GM18508 (cell line): ENCODE measurements around the gene ANO10.

Source experiments
- ATAC-seq: cut with Tn5 transposase; IDR thresholded peaks from one replicate; pipeline ENCODE4 v1.9.1; 2021; ENCODE audit warnings: moderate number of reproducible peaks; ENCODE audit not compliant: insufficient read depth, unreplicated experiment

The ANO10 gene

GRCh38 chr3:43435706-43436105 is 186.1 kb downstream of the ANO10 start:
- ATAC-seq, result no peak

- ATAC-seq, result no peak
These were observed 187.4 kb downstream of the ANO10 start for GRCh38 chr3:43434431-43434830.

DNA sequence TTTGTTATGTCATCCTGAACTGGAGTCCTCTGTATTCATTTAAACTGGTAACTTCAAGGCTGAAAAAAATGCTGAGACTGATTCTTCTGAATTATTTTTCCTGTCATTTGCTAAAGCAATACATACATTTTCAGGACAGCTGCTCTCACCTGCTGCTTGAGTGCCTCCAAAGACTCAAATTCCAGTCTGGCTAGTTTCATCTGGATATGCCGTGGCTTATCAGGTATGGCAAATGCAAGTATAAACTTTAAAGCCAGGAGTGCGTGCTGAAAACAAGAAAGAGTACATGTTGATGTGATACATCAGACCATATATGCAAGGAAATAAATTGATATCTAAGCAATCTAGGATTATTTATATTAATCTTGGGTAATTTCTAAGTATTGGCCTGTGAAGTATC is 189.3 kb downstream of the ANO10 start:
- ATAC-seq, result no peak

GRCh38 chr3:43426388-43426787 is 195.4 kb downstream of the ANO10 start:
- ATAC-seq, result no peak

- ATAC-seq, result no peak
These were observed 196.0 kb downstream of the ANO10 start for GRCh38 chr3:43425829-43426228.

DNA sequence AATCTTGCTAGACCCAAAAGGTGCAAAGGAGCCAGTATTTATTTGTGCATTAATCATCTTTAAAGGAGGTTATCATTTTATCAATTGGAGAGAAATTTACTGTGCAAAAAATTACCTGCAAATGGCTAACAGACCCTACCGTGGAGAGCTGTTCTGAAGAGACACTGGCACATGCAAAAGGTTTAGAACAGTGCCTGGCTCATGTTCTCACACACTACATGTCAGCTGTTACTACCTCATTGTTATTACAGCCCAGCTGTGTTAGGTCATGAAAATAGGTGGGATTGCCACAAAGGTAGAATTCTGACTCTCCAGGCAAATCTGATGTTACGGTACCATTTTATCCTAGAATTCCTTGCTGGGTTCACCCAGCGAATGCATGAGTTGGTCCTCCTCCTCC is 198.2 kb downstream of the ANO10 start:
- ATAC-seq, result no peak

GRCh38 chr3:43423142-43423541 is 198.7 kb downstream of the ANO10 start:
- ATAC-seq, result no peak

GRCh38 chr3:43418601-43419272 is 203.1 kb downstream of the ANO10 start:
- no peak for ATAC-seq

DNA sequence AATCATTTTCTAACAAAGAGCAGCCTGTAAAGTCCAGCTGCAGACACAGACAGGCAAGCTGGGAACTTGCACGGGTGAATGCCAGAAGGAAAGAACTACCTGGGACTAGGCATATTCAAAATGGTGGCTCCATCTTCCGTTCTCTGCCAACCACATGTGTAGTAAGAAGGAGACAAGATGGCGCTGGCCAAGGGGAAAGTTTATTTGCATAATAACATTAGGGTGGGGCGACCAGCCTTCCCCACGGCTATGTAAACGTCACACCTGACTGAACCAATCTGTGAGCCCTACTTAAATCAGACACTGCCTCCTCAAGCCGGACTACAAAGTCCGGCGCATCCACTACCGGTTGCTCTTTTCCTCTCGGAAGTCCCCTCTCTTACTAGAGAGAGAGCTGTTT is 204.7 kb downstream of the ANO10 start:
- ATAC-seq, result no peak

DNA sequence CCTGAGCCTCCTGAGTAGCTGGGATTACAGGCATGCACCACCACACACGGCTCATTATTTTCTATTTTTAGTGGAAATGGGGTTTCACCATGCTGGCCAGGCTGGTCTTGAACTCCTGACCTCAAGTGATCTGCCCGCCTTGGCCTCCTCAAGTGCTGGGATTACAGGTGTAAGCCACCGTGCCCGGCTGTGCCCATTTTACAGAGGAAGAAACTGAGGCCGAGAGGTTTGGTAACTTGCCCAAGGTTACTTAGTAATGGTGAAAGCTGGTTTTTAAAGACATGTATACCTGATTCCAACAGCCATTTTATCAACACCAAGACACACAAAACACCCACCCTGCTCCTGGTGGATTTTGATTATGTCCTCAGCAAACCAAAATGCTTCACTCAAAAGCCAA is 206.7 kb downstream of the ANO10 start:
- ATAC-seq, result no peak

- no peak for ATAC-seq
These were observed 208.0 kb downstream of the ANO10 start for GRCh38 chr3:43413676-43414368.

- ATAC-seq, result no peak
These were observed 210.4 kb downstream of the ANO10 start for GRCh38 chr3:43411429-43411828.

- no peak for ATAC-seq
These were observed 211.2 kb downstream of the ANO10 start for GRCh38 chr3:43410592-43410991.

DNA sequence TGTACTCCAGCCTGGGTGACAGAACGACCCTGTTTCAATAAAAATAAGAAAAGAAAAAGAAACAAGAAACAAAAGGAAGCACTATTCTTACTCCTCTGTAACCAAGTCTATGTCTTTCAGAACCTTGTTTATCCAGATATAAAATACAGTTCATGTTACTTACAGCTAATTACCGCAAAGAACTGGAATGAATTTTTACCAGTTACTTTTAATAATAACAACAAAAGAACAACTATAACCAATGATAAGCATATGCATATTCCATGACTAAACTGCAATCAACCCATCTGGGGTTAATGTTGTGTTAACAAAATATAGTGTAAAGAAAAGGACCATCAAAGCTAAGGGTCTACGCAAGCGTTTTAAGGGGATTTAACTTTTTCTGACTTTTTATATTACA is 212.3 kb downstream of the ANO10 start:
- ATAC-seq, result no peak

- ATAC-seq, result no peak
These were observed 215.2 kb downstream of the ANO10 start for GRCh38 chr3:43406643-43407023.

DNA sequence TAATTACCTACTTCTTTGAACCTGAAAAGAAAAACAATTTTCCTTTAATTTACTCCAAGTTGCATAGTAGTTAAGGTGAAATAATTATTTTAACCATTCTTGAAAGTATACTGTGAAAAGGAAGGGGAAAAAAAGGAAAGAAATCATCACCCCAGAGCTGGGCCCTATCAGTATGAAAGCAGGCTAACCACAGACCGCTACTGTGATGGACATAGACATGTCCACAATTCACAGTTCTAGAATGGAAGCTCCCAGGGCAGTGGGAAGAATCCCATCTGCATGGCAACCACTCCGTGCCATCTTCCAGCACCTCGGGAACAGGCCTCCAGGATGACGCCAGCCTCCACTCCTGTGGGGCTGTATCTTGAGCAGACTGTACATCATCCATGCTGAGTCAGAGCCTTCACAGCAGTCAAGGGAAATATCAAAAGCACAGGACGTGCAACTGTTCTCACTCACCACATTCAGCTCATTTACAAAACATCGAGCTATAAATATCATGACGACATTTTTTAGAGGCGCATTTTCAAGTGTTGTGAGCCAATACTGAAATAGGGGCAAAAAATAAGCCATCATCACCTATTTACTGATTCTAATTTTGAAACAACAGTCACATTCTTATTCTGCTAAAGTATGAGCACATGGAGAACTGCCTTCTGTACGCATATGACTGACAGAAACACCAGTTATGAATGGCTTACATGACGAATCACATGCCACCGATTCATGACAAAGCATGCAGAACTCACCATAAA is 215.7 kb downstream of the ANO10 start:
- ATAC-seq, result no peak

DNA sequence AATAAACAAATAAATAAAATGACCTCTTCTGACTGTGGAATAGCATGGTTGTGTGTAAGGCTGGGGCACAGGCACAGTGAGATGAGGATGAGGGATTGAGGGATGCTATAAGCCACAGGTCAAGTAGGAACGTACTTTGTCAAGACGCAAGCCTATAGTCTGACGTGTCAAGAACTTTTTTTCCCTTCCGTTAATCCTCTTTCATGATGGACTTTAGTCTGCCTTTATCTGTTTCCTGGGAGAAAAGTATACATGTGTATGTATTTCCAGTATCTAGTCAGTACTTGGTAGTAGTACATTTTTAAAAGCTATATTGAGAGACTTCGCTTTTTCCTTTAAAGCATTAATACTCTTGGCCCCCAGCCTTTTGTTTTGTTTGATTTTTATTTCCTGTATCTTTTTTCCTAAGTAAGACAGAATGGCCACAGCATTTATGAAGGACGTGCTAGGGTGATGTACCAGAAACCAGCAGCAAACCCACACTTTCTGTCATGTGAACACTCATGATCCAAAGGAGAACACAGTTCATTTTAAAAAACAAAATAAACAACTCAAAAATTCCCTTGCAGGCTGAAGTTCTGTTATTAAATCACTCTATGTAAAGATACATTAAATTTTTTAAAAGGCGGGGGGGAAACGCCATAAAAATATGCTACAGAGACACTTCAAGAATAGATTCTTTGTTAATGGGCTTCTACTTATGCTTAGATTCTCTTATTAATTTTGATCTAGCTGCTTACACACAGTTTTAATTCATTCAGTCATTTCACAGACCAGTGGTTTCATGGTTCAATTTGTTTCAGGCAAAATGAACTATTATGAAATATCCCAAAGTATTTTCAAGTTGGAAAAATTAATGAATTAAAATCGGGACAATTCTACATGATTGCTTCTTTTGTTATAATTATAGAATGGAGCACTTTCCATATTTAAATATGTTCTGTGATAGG is 220.8 kb downstream of the ANO10 start:
- ATAC-seq, result no peak

DNA sequence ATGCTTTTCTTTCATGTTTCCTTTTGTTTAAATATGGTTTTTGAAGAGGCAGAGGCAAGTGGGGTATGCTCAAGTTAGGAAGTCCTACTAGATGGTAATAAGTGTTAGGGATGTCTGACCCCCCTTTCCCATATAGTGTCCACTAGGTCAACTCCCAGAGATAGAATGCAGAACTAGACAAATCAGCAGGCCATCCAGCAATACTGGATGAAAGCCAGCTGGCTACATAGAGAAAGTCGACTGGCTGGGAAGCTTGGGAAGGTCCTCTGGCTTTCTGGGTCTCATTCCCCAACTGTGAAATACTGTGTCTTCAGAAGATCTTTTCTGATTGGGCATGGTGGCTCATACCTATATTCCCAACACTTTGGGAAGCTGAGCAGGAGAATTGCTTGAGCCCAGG is 221.6 kb downstream of the ANO10 start:
- ATAC-seq, result no peak

DNA sequence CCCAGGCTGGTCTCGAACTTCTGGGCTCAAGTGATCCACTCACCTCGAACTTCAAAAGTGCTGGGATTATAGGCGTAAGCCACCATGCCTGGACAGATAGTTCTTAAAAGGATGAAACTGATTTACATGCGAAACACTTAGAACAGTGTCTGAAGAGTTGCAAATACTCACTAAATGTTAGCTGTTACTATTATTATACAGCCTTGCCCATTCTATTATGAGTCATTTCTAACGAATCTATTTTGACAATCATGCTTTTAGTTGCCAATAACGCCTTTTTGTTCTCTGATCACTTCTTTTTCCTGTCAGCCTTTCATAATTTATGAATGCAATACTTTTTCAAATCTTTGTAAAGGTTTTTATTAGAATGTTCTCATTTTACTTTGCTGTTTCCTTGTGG is 222.8 kb downstream of the ANO10 start:
- no peak for ATAC-seq

DNA sequence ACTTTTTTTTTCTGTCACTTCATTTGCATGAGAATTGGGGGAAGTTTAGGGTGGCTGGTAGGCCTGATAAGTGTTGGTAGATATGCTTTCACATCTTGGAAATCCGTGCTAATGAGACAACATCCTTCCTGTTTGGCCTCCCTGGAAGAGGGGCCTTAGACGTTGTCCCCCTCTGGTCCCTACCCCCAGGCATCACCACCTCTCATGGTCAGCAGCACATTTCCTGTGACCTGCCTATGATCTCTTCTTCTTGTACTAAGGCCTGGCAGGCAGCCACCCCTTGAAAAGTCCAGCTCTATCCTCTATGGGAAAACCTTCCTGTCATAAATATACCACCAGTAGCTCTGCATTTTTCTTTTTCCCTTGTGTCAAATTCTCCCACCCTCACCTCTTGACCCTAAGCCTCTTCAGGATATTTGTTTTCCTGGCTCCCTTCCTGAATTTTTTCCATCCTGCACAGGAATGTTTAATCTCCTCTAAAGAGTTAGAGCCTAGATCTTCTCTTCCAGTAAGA is 227.7 kb downstream of the ANO10 start:
- no peak for ATAC-seq
